Psoas muscle (tissue), 8 donors: ENCODE results near the gene EGFL8. TPM values are rescaled to one million over a fixed set of nuclear protein-coding genes. Genes with fewer than 3 reads are reported as not detected.

ENCODE experiments used
- ATAC-seq, 4 donors: fragments of 200-7000 bp; cut with Tn5 transposase; one replicate each; pipeline ENCODE4 v1.9.1; 2020; ENCODE audit warnings: moderate library complexity in 3 of 4, mild to moderate bottlenecking in 2 of 4
- DNase-seq, 2 donors: peaks; one replicate each; pipeline ENCODE4 v3.0.0-alpha.2; 2020
- H3K27ac ChIP-seq: fragments of 200-600 bp; one replicate; pipeline ENCODE4 v1.8.0; 2022
- H3K27me3 ChIP-seq, 3 donors: fragments of 200-600 bp in 1 of 3; one replicate each; pipeline versions ENCODE4 v1.6.1 to v1.8.0; 2013 to 2022; ENCODE audit warnings: low read length in 2 of 3, mild to moderate bottlenecking in 2 of 3, moderate library complexity in 1 of 3; ENCODE audit not compliant: insufficient read depth in 3 of 3
- H3K36me3 ChIP-seq, 2 donors: fragments of 200-600 bp in 1 of 2; one replicate each; pipeline versions ENCODE4 v1.6.1 to v1.8.0; 2013 to 2022; ENCODE audit warnings: low read depth in 1 of 2, mild to moderate bottlenecking in 1 of 2, moderate library complexity in 1 of 2; ENCODE audit not compliant: insufficient read depth in 1 of 2
- H3K4me1 ChIP-seq: fragments of 200-600 bp; one replicate; pipeline ENCODE4 v1.8.0; 2022
- H3K4me3 ChIP-seq: fragments of 200-600 bp; one replicate; pipeline ENCODE4 v1.8.0; 2022; ENCODE audit warnings: mild to moderate bottlenecking
- H3K9me3 ChIP-seq: fragments of 200-600 bp; one replicate; pipeline ENCODE4 v1.8.0; 2022
- WGBS, 3 donors: extraction: QIAGEN DNeasy Blood & Tissue Kit; methylation state at CpG; one replicate each; pipeline versions ENCODE4 v1.1.6 to v1.1.7; 2013; 5-methylcytosine and 5-hydroxymethylcytosine counted together
- intact Hi-C, 2 donors: fragments of 100-400 bp; cut with DNase I; formaldehyde crosslinking; loops; one replicate each; pipeline versions ENCODE4 v1.11.0 to v1.14.2; 2022
- polyA plus RNA-seq, 3 donors: library from polyadenylated mRNA; stranded (reverse); fragments of 200-250 nt; gene quantifications; one replicate each; pipeline ENCODE4 v1.2.3, GENCODE V29; 2013
- total RNA-seq, 4 donors: library from RNA; stranded (reverse); fragmentation: NEBNext Ultra II Directional in 2 of 4; extraction: Animal tissue kit (Norgen Biotek cat#: 25700) in 2 of 4; gene quantifications; one replicate each; pipeline versions ENCODE4 v1.2.1 to v1.2.4, GENCODE V29; 2021 to 2023
- TF ChIP-seq, protein P1 (sequence below): fragments of 200-600 bp; IDR thresholded peaks from one replicate; pipeline ENCODE4 v1.8.0; 2022; ENCODE audit warnings: antibody characterized with exemption
- donor health status: healthy with polysubstance abuse.
- donor health status: DM: no; HTN: no; CAD: no; lungs with moderate emphysema.
- donor health status: Bipolar disorder and iron deficiency.
- donor health status: healthy.
- donor health status: DM: yes; HTN: yes; CAD: no.
- donor health status: DM: no; HTN: no; CAD: no.
- donor health status: DM: no; HTN: no; CAD: no.
- donor health status: DM: yes; HTN: yes; CAD: no.

EGFL8 gene
- total and polyA plus RNA-seq, 7 donors = 2.0 to 7.0 (median 3.6) TPM

GRCh38 chr6:32166411-32167061 is 2.1 kb downstream of the EGFL8 start:
- TF ChIP-seq, protein P1, sequence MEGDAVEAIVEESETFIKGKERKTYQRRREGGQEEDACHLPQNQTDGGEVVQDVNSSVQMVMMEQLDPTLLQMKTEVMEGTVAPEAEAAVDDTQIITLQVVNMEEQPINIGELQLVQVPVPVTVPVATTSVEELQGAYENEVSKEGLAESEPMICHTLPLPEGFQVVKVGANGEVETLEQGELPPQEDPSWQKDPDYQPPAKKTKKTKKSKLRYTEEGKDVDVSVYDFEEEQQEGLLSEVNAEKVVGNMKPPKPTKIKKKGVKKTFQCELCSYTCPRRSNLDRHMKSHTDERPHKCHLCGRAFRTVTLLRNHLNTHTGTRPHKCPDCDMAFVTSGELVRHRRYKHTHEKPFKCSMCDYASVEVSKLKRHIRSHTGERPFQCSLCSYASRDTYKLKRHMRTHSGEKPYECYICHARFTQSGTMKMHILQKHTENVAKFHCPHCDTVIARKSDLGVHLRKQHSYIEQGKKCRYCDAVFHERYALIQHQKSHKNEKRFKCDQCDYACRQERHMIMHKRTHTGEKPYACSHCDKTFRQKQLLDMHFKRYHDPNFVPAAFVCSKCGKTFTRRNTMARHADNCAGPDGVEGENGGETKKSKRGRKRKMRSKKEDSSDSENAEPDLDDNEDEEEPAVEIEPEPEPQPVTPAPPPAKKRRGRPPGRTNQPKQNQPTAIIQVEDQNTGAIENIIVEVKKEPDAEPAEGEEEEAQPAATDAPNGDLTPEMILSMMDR = no peak
- DNase-seq (no peak), ATAC-seq (peak in 2 of 4 donors; percentile 18 to 21)
- peaks cover 0 to 72% of the 10 kb centered on the region in 2 donors for H3K36me3 ChIP-seq
- H3K27me3 ChIP-seq = no peaks in the 10 kb centered on the region
- 82 to 87% (median 85%) methylated on average over 30 of the region's 30 CpGs for WGBS, 3 donors
- H3K9me3 ChIP-seq = no peaks in the 10 kb centered on the region
- H3K27ac ChIP-seq = no peak overlapping the region
- intact Hi-C loops = no loop called here
- no peak overlapping the region for H3K4me3 ChIP-seq
- no peaks in the 10 kb centered on the region for H3K4me1 ChIP-seq

GRCh38 chr6:32167154-32167760 is 2.9 kb downstream of the EGFL8 start:
- no peaks in the 10 kb centered on the region for H3K4me1 ChIP-seq
- TF ChIP-seq, protein P1 = no peak
- no peak overlapping the region for H3K4me3 ChIP-seq
- no peaks in the 10 kb centered on the region for H3K27me3 ChIP-seq
- 76 to 80% (median 77%) methylated on average over 32 of the region's 32 CpGs for WGBS, 3 donors
- ATAC-seq (no peak), DNase-seq (no peak)
- intact Hi-C loops = no loop called here
- no peaks in the 10 kb centered on the region for H3K9me3 ChIP-seq
- peaks cover 0 to 65% of the 10 kb centered on the region in 2 donors for H3K36me3 ChIP-seq
- H3K27ac ChIP-seq = no peak overlapping the region

GRCh38 chr6:32167761-32168262 is 3.4 kb downstream of the EGFL8 start:
- TF ChIP-seq, protein P1 = no peak
- intact Hi-C loops = no loop called here

GRCh38 chr6:32168350-32168749 is 4.0 kb downstream of the EGFL8 start:
- Histone ChIP-seq H3K4me3 (no peak overlapping the region), H3K27me3 (no peaks in the 10 kb centered on the region), H3K27ac (no peak overlapping the region), H3K4me1 (no peaks in the 10 kb centered on the region), H3K9me3 (no peaks in the 10 kb centered on the region), H3K36me3 (peaks cover 0 to 54% of the 10 kb centered on the region in 2 donors)
- TF ChIP-seq, protein P1 = no peak
- no peak for ATAC-seq
- intact Hi-C loops = no loop called here
- DNase-seq = no peak
- WGBS, 3 donors = 56 to 58% (median 58%) methylated on average over 2 of the region's 2 CpGs

More at GRCh38 chr6:32167761-32168262, 3.4 kb downstream of the EGFL8 start:
- Histone ChIP-seq H3K27me3 (no peaks in the 10 kb centered on the region), H3K27ac (no peak overlapping the region), H3K36me3 (peaks cover 0 to 59% of the 10 kb centered on the region in 2 donors), H3K9me3 (no peaks in the 10 kb centered on the region), H3K4me1 (no peaks in the 10 kb centered on the region), H3K4me3 (no peak overlapping the region)
- WGBS, 3 donors = 68 to 71% (median 69%) methylated on average over 6 of the region's 6 CpGs
- ATAC-seq = no peak
- no peak for DNase-seq
